NCI-H1105 treated with DMSO at 0.1 percent for 48 hours (cell line): Measurements from ENCODE around the gene GPC2.

Experiments
- DNase-seq: peaks from one replicate; lab custom pipeline; 2025; lab: John Stamatoyannopoulos, UW

GPC2 gene

DNA sequence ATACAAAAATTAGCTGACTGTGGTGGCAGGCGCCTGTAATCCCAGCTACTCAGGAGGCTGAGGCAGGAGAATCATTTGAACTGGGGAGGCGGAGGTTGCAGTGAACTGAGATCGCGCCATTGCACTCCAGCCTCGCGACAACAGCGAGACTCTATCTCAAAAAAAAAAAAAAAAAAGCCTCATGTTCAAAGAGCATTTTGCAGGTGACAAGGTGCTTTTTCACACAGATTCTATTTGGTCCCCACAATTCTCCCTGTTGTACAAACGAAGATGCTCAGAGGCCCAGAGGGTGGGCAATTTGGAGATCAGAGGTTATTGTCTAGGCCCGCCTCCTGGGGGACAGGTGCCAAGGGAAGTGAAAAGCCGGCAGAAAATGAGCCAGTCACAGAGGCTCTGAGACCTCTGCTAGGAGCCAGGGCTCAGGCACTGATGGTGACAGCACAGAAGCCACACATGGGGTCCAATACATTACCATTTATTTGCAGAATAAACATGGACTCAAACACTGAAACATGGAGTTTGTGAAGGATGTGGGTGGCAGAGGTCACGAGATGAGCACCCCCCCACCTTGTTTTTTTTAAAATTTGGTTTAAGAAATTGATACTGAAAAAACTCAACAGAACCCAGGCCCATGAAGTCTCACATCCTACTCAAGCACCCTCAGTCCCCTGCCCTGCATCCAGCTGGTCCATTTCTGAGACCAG, 7.9 kb downstream of the GPC2 start:
- peak; percentile 9 for DNase-seq

DNA sequence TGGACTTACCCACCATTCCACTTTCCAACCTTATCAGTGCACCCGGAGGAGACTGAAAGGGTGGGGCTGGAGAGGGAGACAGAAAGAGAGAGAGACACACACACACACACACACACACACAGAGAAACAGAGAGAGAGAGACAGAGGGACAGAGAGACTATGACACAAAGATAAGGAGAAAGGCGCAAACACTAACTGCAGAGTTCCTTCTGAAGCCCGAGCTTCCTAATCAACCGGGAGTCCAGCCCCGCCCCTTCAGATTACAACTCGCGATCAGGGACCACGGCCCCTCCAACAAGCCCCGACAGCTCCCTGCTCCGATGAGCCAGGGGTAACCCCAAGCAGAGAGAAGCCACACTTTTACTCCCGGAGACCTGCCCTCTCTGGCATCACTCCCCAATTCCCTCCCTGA, 9.3 kb downstream of the GPC2 start:
- peak; percentile 55 for DNase-seq

DNA sequence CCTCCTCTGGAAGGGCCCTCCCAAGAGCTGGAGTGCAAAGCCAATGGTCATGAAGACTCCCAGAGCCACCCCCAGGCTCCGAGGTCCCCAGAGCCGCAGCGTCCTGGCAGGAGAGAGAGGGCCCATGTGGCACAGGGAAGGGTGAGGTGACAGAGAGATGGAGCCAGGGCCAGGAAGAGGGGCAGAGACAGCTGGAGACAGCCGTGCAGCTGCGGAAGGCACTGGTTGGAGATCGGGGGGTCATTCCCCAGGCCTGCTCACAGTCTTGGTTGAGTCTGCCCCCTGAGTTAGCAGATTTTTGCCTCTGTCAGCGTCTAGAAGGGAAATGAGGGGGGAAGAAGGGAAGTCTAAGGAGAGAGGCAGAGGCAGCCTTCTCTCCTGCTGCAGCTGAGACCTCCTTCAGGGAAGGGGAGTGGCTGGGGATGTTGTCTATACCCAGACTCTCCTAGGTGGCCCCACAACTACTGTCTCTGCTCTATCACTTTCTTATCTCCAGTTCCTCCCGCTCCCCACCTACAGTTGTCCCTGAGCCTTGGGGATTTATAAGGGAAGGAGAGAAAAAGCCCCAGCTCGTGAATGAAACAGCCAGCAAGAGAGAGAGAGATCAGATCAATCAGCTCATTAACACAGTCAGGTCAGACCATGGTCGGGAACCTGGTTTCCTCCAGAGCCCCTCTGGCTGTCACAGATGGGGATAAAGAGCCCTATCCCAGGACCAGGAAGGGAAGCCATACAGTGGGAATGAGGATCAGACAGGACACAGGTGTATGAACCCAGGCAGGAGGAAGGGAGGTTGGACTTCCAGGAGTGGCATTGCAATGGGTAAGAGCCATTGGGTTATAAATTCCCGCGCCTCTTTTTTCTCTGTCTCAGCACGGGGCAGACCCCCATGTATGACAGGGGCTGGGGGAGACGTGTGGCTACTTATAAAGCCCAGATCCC, 9.9 kb downstream of the GPC2 start:
- no peak for DNase-seq

DNA sequence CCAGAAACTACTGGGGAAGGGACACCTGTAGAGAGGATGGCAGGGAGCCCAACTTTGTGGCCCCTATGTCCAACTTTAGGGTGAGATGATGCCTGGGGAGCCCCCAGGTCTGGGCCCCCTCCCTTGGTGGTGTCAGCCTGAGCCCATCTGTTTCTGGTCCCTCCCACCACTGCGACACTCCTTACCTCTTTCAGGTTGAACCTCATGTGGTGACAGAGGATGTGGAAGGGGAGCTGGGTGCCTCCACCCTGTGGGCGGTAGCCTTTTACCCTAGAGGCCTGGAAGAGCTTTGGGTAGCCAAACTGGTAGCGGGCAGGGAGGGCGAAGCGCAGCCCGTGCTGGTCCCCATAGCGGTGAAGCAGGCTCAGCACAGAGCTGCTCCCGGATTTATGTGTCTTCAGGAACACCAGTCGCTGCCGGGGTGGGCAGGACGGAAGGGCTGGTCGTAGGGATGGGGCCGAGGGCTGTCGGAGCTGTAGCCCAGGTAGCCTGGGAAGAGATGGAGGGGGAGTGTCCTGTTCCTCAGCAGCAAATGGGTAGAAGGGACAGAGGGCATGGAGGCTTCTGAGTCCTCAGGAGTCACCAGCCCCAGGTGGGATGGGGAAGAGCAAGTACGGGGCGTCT, 10.8 kb downstream of the GPC2 start:
- DNase-seq, result no peak

DNA sequence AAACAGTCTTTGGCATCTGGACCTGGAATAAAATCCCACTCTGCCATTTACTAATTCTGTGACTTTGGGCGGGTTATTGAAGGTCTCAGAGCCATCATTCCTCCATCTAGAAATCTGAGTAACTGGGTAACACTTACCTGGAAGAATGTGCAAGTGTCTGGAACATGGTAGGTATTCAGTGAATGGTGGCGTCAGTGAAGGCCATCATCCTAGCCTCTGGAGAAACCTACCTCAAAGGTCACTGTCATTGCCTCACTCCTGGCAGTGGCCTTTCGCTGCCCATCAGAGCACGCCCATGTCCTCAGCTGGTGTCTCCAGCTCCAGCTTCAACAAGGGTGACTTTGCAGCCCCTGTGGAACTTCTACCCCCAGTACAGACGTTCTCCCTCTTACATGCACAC, 13.3 kb downstream of the GPC2 start:
- no peak for DNase-seq

DNA sequence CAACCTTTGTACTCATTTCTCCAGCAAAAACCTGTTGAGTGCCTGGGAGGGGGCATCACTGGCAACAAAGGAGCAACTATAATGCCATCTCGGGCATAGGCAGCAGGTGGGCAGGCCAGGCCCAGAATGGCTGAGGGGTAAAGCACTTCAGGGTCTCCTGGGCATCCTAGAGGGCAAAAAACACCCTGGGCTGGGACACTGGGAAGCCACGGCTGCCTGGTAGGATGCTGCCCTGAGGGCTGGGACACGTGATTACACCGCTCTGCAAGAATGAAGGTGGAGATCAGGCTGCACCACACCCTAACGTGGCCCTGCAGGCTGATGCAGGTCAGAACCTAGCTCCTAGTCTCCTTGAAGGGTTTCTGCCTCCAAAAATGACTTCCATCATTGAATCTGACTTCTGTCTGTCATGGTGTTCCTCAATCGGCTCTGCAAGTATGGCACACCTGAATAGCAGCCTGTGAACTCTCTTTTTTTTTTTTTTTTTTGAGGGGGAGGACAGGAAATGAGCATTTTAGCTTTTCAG, 14.1 kb downstream of the GPC2 start:
- DNase-seq, result no peak

DNA sequence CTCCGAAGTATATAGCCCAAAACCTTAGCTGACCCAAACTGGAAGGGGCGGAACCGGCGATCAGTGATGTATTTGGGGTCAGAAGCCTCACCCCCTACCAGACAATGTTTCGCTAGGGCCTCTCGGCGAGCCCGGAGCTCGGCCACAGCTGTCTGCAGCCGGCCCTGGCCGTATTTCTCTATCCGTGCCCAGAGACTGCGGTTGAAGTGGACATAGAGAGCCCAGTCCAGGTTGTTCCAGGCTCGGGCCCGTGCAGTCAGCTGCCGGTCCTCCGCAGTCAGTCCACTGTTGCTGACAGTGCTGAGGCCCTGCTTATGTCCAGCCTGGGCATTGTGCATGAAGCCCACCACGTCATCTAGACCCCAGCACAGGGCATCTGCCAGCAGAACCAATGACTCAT, 17.1 kb downstream of the GPC2 start:
- no peak for DNase-seq

DNA sequence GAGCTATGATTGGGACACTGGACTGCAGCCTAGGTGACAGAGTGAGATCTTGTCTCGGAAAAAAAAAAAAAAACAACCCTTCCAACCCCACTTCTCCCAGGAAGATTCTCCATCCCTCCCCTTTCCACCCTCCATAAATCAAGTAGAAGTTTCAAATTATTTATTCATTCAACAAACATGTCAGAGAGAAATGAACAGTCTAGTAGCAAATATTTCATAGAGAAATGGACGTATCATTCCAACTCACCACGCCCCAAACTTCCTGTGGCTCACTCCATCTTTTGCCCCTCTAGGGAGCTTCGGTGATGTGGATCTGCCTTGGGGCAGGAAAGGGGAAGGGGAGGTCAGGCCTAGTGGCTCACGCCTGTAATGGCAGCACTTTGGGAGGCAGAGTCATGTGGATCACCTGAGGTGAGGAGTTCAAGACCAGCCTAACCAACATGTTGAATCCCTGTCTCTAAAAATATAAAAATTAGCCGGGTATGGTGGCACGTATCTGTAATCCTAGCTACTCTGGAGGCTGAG, 18.0 kb downstream of the GPC2 start:
- DNase-seq, result no peak

DNA sequence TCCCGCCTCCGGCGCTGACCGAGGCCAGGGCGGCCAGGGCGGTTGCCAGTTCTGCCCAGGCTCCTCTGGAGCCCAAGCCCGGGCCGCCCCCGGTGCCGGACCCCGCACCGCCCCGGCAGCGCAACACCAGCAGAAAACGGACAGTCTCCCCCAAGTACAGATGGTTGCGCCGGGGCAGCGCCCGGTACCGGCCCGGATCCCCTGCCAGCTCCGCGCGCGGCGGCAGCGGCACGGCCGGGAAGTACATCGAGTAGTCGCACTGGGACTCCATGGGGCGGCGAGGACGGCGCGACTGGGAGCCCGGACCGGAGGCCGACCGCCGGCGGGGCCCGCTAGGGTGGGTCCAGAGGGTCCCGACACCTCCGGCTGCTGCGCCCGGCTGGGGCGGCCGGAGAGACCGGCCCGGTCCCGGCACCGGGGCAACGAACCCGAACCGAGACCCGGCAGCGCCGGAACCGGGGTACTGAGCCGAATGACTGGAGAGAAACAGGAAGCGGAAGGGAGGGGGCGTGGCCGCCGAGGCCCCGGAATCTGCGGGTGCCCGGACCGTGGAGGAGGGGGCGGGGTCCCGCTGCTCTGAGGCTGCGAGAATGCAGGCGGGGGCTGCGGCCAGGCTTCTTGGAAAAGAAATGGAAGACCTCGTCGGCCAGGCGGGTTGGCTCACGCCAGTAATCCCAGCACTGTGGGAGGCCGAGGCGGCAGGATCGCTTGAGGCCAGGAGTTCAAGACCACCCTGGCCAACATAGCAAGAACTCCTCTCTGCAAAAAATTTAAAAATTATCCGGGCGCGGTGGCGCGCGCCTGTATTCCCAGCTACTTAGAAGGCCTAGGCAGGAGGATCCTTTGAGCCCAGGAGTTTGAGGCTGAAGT, 18.7 kb downstream of the GPC2 start, which contains the start of gene TRAPPC14:
Gene TRAPPC14 (minus strand): TSS at position 495 of the 870 bp plus-strand sequence. CDS start 224 bp downstream, at position 271.
- DNase-seq, result peak; percentile 77

DNA sequence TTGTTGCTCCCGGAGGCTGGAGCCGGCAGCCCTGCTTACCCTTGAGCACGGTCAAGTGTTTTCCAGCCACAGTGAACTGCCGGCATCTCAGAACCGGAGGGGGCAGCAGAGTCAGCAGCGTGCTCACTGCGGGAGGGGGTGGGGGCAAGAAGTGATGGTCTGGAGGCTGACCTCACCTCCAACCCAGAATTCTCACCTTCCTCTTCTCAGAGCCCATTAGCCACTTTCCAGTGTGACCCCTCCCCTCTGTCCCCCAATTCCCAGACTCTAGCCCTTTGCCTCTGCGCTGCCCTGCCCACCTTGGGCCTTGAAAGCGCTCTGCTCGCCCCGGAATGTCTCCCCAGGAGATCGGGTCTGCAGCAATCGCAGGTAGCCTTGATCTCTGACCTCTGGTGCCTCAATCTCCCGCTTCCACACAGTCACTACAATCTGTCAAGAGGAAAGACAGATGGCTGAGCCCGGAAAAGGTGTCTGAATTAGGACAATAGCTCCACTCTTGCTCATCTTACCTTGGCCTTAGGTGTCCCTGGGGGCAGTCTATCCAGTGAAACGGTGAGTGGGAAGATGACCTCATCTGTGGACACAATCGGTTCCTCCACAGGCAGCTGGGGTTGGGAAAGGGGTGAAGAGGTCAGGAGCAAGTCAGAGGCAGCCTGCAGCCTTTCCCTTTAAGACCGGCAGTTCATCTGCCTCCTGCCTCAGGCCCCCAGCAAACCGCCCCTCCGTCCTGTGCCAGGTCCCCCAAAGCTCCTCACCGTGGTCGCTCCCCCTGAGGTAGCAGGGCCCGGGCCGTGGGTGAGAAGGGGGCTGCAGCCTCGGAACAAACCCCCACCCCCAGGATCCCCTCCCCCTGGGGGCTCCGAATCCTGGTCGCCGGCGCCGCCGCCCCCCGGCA, 19.6 kb downstream of the GPC2 start:
- no peak for DNase-seq

DNA sequence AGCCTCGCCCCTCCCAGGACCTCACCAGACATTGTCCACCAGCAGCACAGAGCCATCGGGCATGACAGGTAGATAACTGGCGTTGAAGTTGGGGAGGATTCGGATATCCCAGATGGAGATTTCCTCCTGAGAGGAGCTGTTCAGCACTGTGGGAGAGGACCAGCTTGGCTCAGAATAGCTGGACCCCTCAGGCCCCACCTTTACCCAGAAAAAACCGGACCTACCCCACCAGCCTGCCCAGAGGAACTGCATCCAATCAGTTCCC, 20.2 kb downstream of the GPC2 start:
- no peak for DNase-seq

DNA sequence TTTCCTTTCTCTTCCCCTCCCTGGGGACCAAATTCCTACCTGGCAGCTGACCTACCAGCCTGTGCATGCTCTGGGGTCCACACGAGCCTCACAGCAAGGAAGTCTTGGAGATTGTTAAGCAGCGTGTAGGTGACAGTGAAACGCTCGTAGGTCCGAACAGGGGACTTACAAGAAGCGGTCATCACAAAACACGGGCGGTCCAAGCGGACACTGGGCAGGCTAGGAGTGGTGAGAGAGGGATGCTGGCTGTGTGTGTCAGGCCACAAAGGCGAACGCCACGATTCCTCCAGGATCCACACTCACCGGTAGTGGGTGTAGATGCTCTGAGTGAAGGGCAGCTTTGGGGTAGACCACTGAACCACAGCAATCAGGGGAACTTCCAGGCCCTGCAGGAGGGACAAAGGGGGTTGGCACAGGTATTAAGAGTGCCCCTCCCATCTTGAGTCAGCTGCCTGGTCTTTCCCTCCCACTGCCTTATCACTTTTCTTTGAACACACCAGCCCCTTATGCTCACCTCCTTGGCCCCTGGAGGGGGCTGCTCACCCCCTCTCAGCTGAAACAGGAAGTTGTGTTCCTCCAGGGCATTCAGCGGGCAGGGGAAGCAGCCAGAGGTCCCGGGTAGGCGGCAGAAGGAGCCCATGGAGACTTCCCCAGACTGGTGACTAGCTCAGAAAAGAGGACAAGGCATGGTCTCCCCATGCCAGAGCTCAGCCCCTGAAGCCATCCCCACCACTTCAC, 20.7 kb downstream of the GPC2 start:
- no peak for DNase-seq

DNA sequence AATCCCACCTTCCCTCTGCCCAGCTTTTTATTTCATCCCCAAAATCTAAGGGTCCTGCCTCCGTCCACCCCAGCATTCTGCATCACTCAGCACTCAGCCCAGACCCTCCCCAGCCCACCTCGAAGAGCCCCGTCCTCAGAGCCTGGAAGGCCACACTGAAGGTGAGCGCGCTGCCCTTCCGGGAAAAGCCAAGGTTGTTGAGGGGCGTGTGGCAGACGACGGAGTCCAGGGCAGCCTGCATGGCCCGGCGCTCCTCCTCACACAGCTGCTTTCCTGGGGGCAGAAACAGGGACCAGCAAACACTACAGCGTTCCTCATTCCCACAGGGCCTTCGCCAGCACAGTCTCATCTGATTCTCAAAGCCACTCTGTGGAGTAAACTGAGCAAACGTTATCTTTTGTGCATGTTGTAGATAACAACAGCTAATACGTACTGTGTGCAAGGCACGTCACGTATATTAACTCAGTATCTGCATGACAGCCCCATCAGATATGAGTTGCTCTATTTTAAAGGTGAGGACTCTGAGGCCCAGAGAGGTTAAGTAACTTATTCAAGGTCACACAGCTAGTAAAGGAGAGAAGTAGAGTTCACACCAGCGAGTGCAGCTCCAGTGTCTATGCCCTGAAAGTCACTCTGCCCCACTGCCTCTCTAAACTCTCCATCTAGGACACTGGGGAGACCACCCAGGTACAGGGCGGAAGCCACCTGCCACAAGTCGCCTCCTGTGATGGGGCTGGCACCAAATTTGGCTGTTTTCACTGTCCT, 21.4 kb downstream of the GPC2 start:
- DNase-seq, result no peak

DNA sequence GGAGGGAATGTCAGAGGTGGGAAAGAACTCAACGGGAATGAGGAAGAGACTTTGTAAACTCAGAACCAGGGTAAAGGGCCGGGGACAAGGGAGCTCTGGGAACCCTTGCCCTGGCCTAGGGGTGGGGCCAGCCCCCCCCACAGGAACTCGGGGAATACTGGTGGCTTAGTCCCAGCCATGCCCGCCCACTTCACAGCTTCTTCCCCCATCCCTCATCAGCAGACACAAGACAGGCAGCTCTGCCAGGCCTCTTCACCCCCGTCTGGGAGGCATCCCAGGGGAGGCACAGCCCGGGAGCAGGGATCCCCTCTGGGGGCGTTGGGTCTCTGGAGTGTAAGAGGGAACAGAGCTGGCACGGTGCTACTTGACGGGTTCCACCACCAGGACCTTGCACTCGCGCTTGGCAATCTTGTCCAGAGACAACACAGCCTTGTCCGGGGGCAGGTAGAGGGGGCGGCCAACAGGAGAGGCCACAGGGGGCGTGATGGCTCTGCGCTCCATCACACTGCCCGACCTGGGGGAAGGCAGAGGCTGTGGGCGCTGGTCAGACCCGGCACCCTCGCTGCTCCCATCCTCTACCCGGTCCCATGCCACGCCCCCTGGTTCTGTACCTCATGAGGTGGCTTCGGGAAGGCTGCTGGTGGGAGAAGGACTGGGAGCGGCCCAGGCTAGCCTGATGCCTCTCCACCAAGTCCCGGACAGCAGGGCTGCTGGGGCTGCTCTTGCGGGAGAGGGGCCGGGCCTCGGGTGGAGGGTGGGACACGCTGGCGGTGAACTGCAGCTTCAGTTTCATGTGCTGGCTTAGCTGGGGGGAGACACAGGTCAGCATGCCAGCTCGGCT, 22.3 kb downstream of the GPC2 start:
- no peak for DNase-seq

DNA sequence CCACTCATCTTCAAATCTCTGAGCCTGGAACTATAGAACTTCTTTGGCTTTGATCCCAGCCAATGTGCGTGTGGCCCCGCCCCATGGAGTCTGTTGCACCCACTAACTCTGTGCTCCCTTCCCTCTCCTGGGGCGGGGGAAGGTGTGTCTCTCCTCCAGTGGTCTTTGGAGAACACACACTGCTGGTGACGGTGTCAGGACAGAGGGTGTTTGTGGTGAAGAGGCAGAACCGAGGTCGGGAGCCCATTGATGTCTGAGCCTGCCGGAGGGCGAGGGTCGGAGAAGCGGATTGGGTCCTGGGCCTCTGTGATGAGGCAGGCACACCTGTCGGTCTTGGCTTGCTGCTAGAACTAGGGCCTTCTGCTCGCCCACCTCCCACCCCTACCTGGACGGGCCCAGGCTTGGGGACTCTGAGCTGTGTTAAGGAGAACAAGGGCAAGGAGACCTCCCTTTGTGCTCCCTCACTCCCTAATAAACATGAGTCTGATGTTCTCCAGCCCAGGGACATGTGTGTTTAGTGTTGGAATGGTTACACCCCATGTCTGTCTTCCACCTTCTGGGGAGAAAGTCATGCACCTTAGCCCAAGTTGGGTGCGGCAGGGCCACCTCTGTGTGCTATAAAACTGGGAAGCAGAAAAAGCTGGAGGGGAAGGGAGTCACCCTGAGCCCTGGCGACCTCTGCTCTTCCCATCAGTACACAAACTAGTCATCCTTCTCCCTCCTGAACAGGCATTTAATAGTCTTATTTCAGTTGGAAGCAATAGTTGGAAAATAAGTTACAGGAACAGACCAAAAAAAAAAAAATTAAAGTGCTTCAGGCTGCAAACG, 23.3 kb downstream of the GPC2 start:
- DNase-seq, result no peak

DNA sequence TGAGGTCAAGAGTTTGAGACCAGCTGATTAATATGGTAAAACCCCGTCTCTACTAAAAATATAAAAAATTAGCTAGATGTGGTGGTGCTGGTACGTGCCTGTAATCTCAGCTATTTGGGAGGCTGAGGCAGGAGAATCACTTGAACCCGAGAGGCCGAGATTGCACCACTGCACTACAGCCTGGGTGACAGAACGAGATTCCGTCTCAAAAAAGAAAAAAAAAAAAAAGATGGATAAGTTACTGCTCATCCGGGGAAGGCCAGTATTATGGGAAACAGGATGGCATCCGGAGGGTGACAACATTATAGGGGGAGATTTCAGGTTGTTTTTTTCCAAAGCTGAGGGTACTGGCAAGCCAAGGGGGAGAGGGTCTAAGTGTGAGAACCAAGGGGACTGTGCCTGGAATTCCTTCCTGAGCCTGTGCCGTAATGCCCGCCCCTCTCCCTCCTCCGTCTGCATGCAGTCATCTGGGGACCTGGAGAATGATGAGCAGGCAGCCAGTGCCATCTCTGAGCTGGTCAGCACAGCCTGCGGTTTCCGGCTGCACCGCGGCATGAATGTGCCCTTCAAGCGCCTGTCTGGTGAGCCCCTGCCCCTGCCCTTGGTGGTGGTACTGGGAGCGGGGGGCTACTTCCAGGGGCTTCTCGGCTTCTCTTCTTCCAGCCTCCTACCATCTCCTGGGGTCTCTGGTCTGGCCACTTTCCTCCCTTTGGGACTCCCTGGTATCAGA, 24.1 kb downstream of the GPC2 start:
- DNase-seq, result no peak
